ENCODE measurements around the gene PEAR1.

PEAR1 gene

GRCh38 chr1:156945881-156946661 is 52.6 kb downstream of the PEAR1 start:
- in situ Hi-C loops (cut with MboI; ENCODE audit: low pct_unique_long_range_greater_than_20kb, low sequenced_read_pairs, unreplicated experiment): no loop called here
- DNase-seq (ENCODE audit: low spot score): no peak

GRCh38 chr1:156947127-156947526 is 53.6 kb downstream of the PEAR1 start:
- DNase-seq (ENCODE audit: low spot score): no peak
- in situ Hi-C loops (cut with MboI; ENCODE audit: low pct_unique_long_range_greater_than_20kb, low sequenced_read_pairs, unreplicated experiment): no loop called here
- TF ChIP-seq CTCF (IDR thresholded peaks at IDR 0.05; ENCODE audit: extremely low read depth, insufficient read depth, missing control alignments): no peak

More at GRCh38 chr1:156945881-156946661, 52.6 kb downstream of the PEAR1 start:
- TF ChIP-seq CTCF (IDR thresholded peaks at IDR 0.05; ENCODE audit: extremely low read depth, insufficient read depth, missing control alignments): no peak

- in situ Hi-C loops (cut with MboI; ENCODE audit: low pct_unique_long_range_greater_than_20kb, low sequenced_read_pairs, unreplicated experiment): no loop called here
- no peak for TF ChIP-seq CTCF (IDR thresholded peaks at IDR 0.05; ENCODE audit: extremely low read depth, insufficient read depth, missing control alignments)
- DNase-seq (ENCODE audit: low spot score): no peak
These were observed 54.5 kb downstream of the PEAR1 start for GRCh38 chr1:156947818-156948525.

- TF ChIP-seq CTCF (IDR thresholded peaks at IDR 0.05; ENCODE audit: extremely low read depth, insufficient read depth, missing control alignments): peak; percentile 6
These were observed 55.2 kb downstream of the PEAR1 start for GRCh38 chr1:156948708-156949107.

GRCh38 chr1:156949127-156949526 is 55.6 kb downstream of the PEAR1 start:
- in situ Hi-C loops (cut with MboI; ENCODE audit: low pct_unique_long_range_greater_than_20kb, low sequenced_read_pairs, unreplicated experiment): no loop called here
- TF ChIP-seq CTCF (IDR thresholded peaks at IDR 0.05; ENCODE audit: extremely low read depth, insufficient read depth, missing control alignments): no peak
- no peak for DNase-seq (ENCODE audit: low spot score)

More at GRCh38 chr1:156948708-156949107, 55.2 kb downstream of the PEAR1 start:
- DNase-seq (ENCODE audit: low spot score): no peak
- in situ Hi-C loops (cut with MboI; ENCODE audit: low pct_unique_long_range_greater_than_20kb, low sequenced_read_pairs, unreplicated experiment): no loop called here

- no peak for TF ChIP-seq CTCF (IDR thresholded peaks at IDR 0.05; ENCODE audit: extremely low read depth, insufficient read depth, missing control alignments)
- in situ Hi-C loops (cut with MboI; ENCODE audit: low pct_unique_long_range_greater_than_20kb, low sequenced_read_pairs, unreplicated experiment): no loop called here
- DNase-seq (ENCODE audit: low spot score): no peak
These were observed 57.9 kb downstream of the PEAR1 start for GRCh38 chr1:156951371-156951770.
